ENCODE results near the gene WFDC8.

Gene WFDC8

GRCh38 chr20:45548410-45548809 lies 30.7 kb downstream of the WFDC8 start:
- no peak for DNase-seq (ENCODE audit: low spot score)

GRCh38 chr20:45547206-45547770 lies 31.8 kb downstream of the WFDC8 start, which contains the start of gene EPPIN:
Gene EPPIN, minus strand, starts transcription at chr20:45547401. Its CDS starts 44 bp downstream, at chr20:45547357.
- no peak for DNase-seq (ENCODE audit: low spot score)

GRCh38 chr20:45545754-45546453 lies 33.2 kb downstream of the WFDC8 start:
- DNase-seq (ENCODE audit: low spot score) = peak; percentile 8

- no peak for DNase-seq (ENCODE audit: low spot score)
Measured at GRCh38 chr20:45545351-45545750, 33.7 kb downstream of the WFDC8 start.

- DNase-seq (ENCODE audit: low spot score) = no peak
Measured at GRCh38 chr20:45539382-45539781, 39.7 kb downstream of the WFDC8 start, which contains the start of gene WFDC6. Gene WFDC6, minus strand, starts transcription at chr20:45539482. Its CDS starts 75 bp downstream, at chr20:45539407.

- DNase-seq (ENCODE audit: low spot score) = no peak
Measured at GRCh38 chr20:45538209-45538799, 40.8 kb downstream of the WFDC8 start.

GRCh38 chr20:45527294-45527693 lies 51.8 kb downstream of the WFDC8 start:
- DNase-seq (ENCODE audit: low spot score) = no peak

- no peak for DNase-seq (ENCODE audit: low spot score)
Measured at GRCh38 chr20:45523821-45524220, 55.3 kb downstream of the WFDC8 start.

GRCh38 chr20:45518282-45518681 lies 60.8 kb downstream of the WFDC8 start:
- no peak for DNase-seq (ENCODE audit: low spot score)

- no peak for DNase-seq (ENCODE audit: low spot score)
Measured at GRCh38 chr20:45515147-45515913, 63.8 kb downstream of the WFDC8 start, which contains the start of gene SPINT3. Gene SPINT3, minus strand, starts transcription at chr20:45515622. Its CDS starts 14 bp downstream, at chr20:45515608.

- DNase-seq (ENCODE audit: low spot score) = no peak
Measured at GRCh38 chr20:45510242-45510862, 68.7 kb downstream of the WFDC8 start.

- DNase-seq (ENCODE audit: low spot score) = no peak
Measured at GRCh38 chr20:45509091-45509490, 70.0 kb downstream of the WFDC8 start.

GRCh38 chr20:45508068-45508886 lies 70.8 kb downstream of the WFDC8 start:
- DNase-seq (ENCODE audit: low spot score) = no peak

- no peak for DNase-seq (ENCODE audit: low spot score)
Measured at GRCh38 chr20:45507011-45507820, 71.9 kb downstream of the WFDC8 start.

- no peak for DNase-seq (ENCODE audit: low spot score)
Measured at GRCh38 chr20:45506398-45506797, 72.7 kb downstream of the WFDC8 start.

- DNase-seq (ENCODE audit: low spot score) = no peak
Measured at GRCh38 chr20:45503403-45503802, 75.7 kb downstream of the WFDC8 start.

GRCh38 chr20:45502561-45502960 lies 76.5 kb downstream of the WFDC8 start:
- no peak for DNase-seq (ENCODE audit: low spot score)

Measured in cerebellar cortex (tissue), 1 donor.